Heart right ventricle (tissue), 16 donors: ENCODE results near the gene MTSS2. TPM values are rescaled to one million over a fixed set of nuclear protein-coding genes. Genes with fewer than 3 reads are reported as not detected.

Source experiments
- ATAC-seq, 8 donors: fragments of 200-7000 bp; cut with Tn5 transposase; one replicate each; pipeline ENCODE4 v1.9.1; 2020; ENCODE audit warnings: mild to moderate bottlenecking in 8 of 8, moderate library complexity in 8 of 8, moderate number of reproducible peaks in 1 of 8
- DNase-seq, 2 donors: peaks; one replicate each; pipeline ENCODE4 v3.0.0-alpha.2; 2020
- H3K27ac ChIP-seq, 10 donors: fragments of 200-600 bp; sonication (generic) in 2 of 10; one replicate each; pipeline versions ENCODE4 v1.5.0 to v1.8.0; 2020 to 2022; ENCODE audit warnings: mild to moderate bottlenecking in 3 of 10
- H3K27me3 ChIP-seq, 7 donors: fragments of 200-600 bp; one replicate each; pipeline ENCODE4 v1.8.0; 2021 to 2022; ENCODE audit warnings: mild to moderate bottlenecking in 2 of 7
- H3K36me3 ChIP-seq, 9 donors: fragments of 200-600 bp; sonication (generic) in 1 of 9; one replicate each; pipeline versions ENCODE4 v1.5.0 to v1.8.0; 2020 to 2022; ENCODE audit warnings: mild to moderate bottlenecking in 2 of 9
- H3K4me1 ChIP-seq, 9 donors: fragments of 200-600 bp; sonication (generic) in 1 of 9; one replicate each; pipeline versions ENCODE4 v1.5.0 to v1.8.0; 2020 to 2022; ENCODE audit warnings: mild to moderate bottlenecking in 4 of 9
- H3K4me3 ChIP-seq, 10 donors: fragments of 200-600 bp; sonication (generic) in 2 of 10; one replicate each; pipeline versions ENCODE4 v1.5.0 to v1.8.0; 2020 to 2022; ENCODE audit warnings: mild to moderate bottlenecking in 7 of 10, moderate library complexity in 2 of 10
- H3K9me3 ChIP-seq, 11 donors: fragments of 200-600 bp in 10 of 11; sonication (generic) in 2 of 11; one replicate each; pipeline versions ENCODE4 v1.5.0 to v1.8.0; 2013 to 2022; ENCODE audit warnings: mild to moderate bottlenecking in 2 of 11, control low read depth in 1 of 11, moderate library complexity in 1 of 11
- CTCF ChIP-seq, 9 donors: fragments of 200-600 bp; sonication (generic) in 2 of 9; IDR thresholded peaks; one replicate each; pipeline versions ENCODE4 v1.5.0 to v1.8.0; 2021 to 2022; ENCODE audit warnings: antibody characterized with exemption in 9 of 9, mild to moderate bottlenecking in 5 of 9, moderate library complexity in 1 of 9
- WGBS, 2 donors: extraction: QIAGEN DNeasy Blood & Tissue Kit; methylation state at CpG; one replicate each; pipeline ENCODE4 v1.1.7; 2013; ENCODE audit warnings: inconsistent platforms in 1 of 2; 5-methylcytosine and 5-hydroxymethylcytosine counted together
- intact Hi-C, 10 donors: fragments of 100-400 bp; cut with DNase I; formaldehyde crosslinking; loops; one replicate each; pipeline versions ENCODE4 v1.11.1 to v1.14.2; 2022
- polyA plus RNA-seq, 2 donors: library from polyadenylated mRNA; stranded (reverse); fragments of 200-250 nt; gene quantifications; one replicate each; pipeline ENCODE4 v1.2.3, GENCODE V29; 2013
- total RNA-seq, 10 donors: library from RNA; stranded (reverse); fragmentation: NEBNext Ultra II Directional in 3 of 10; extraction: Animal tissue kit (Norgen Biotek cat#: 25700) in 3 of 10; gene quantifications; one replicate each; pipeline versions ENCODE4 v1.2.1 to v1.2.4, GENCODE V29; 2021 to 2023
- donor health status: Arrhythmogenic right ventricular cardiomyopathy.
- donor health status: ischemic (EF 13 %, LVEDD 7.1; RV severe dilation, severe dysfunction).
- donor health status: healthy with polysubstance abuse.
- donor health status: DM: no; HTN: yes; CAD: no.
- donor health status: DM: no; HTN: no; CAD: no.
- donor health status: ischemic (EF 25% LVEDD 6.9; RV normal size, moderate dysfunction).
- donor health status: ischemic (EF 25% LVEDD 5.7; RV mildly dilated, moderate dysfunction).
- donor health status: healthy.
- donor health status: DM: yes; HTN: yes; CAD: no.
- donor health status: Ischemic cardiomyopathy.
- donor health status: ischemic (EF 35%, LVEDD 5.7; RV mildly dilated, moderate dysfunction).
- donor health status: nonischemic (EF 11% LVEDD 7.7; RV severe dilation, severe dysfunction).
- donor health status: DM: yes; HTN: yes; CAD: no.
- donor health status: PGD.
- donor health status: ischemic (EF 29% LVEDD 5.4; RV normal size, mild dysfunction).
- donor health status: nonischemic (EF 23%, LVEDD 6.1; RV moderate dilation, normal function).

The MTSS2 gene
- total and polyA plus RNA-seq, 12 donors, result 39.0 to 121 (median 58.9) TPM

- Histone ChIP-seq H3K4me1 (peaks cover 22 to 52% (median 26%) of the 10 kb centered on the region in 9 donors), H3K27ac (no peak overlapping the region), H3K9me3 (no peaks in the 10 kb centered on the region), H3K36me3 (peaks cover 0 to 75% (median 33%) of the 10 kb centered on the region in 9 donors), H3K27me3 (no peaks in the 10 kb centered on the region), H3K4me3 (no peak overlapping the region)
- no peak for ATAC-seq
- peak in 1 of 2 donors; percentile 9 for DNase-seq
- TF ChIP-seq CTCF (IDR thresholded peaks at IDR 0.05), result no peak
- intact Hi-C loops, result loop anchor here in 3 of 10 donors (5.0 kb wide), 3 partner anchors 60 to 95 kb away; no protein-coding TSS in a partner anchor
- 73 to 82% methylated on average over 15 of the region's 15 CpGs for WGBS, 2 donors
These were observed 8.2 kb downstream of the MTSS2 start for GRCh38 chr16:70677499-70678120.

GRCh38 chr16:70676675-70677498 lies 9.0 kb downstream of the MTSS2 start:
- intact Hi-C loops, result loop anchor here in 3 of 10 donors (5.0 kb wide), 3 partner anchors 60 to 95 kb away; no protein-coding TSS in a partner anchor
- peaks cover 0 to 83% (median 33%) of the 10 kb centered on the region in 9 donors for H3K36me3 ChIP-seq
- no peak for TF ChIP-seq CTCF (IDR thresholded peaks at IDR 0.05)
- peak overlapping the region in 4 of 10 donors; percentile 10 to 39 (median 22) for H3K27ac ChIP-seq
- H3K4me1 ChIP-seq, result peaks cover 17 to 45% (median 18%) of the 10 kb centered on the region in 9 donors
- DNase-seq (peak in 1 of 2 donors; percentile 9), ATAC-seq (no peak)
- WGBS, 2 donors, result 85 to 91% methylated on average over 14 of the region's 14 CpGs
- no peaks in the 10 kb centered on the region for H3K9me3 ChIP-seq
- H3K27me3 ChIP-seq, result no peaks in the 10 kb centered on the region
- H3K4me3 ChIP-seq, result no peak overlapping the region

DNA sequence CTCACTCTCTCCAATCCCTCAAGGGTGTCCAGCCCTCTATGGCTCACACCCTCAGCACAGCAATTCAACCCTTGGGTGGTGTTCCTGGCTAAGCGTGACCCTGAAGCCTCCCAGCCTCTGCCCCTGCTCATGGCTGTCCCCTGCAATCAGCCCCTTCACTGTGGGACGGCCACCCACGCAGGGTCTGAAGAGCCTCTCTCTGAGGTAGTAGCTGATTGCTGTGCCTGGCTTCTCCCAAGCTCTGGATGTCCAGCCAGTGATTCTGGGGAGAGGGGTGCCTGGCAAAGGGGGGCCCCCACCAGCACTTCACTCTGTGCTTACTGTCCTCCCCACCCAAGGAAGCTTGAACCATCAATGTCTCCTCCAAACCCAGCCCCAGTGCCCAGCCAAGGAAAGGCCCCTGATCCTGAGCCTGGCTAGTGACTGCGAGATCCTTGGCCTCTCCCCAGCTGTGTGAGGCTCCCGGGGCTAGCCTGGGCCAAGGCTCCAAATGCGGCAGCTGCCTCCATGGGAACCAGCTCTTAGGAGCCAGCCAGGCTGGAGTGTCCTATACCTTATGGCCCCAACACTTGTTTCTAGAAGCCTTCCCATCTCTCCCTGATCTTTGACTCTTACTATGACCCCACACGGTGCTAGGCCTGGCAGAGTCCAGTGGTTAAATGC lies 9.9 kb downstream of the MTSS2 start:
- Histone ChIP-seq H3K27me3 (no peaks in the 10 kb centered on the region), H3K4me1 (peaks cover 9 to 36% (median 9%) of the 10 kb centered on the region in 9 donors), H3K9me3 (no peaks in the 10 kb centered on the region), H3K27ac (peak overlapping the region in 4 of 10 donors; percentile 10 to 39 (median 22)), H3K36me3 (peaks cover 0 to 92% (median 33%) of the 10 kb centered on the region in 9 donors), H3K4me3 (no peak overlapping the region)
- intact Hi-C loops, result loop anchor here in 3 of 10 donors (5.0 kb wide), 3 partner anchors 61 to 96 kb away; no protein-coding TSS in a partner anchor
- DNase-seq (peak in 1 of 2 donors; percentile 47), ATAC-seq (peak in 7 of 8 donors; percentile 13 to 65 (median 34))
- WGBS, 2 donors, result 68 to 70% methylated on average over 7 of the region's 7 CpGs
- no peak for TF ChIP-seq CTCF (IDR thresholded peaks at IDR 0.05)
